Testis (tissue), 2 donors: Measurements from ENCODE around the gene POPDC2.

Experiments used
- POLR2A ChIP-seq: fragments of 450-650 bp; IDR thresholded peaks from one replicate; pipeline ENCODE4 v1.6.1; 2017; ENCODE audit warnings: antibody characterized with exemption, mild to moderate bottlenecking, moderate library complexity
- TF ChIP-seq, protein P1 (sequence below), 3 experiments: fragments of 450-650 bp in 2 of 3; fragments of 200-600 bp in 1 of 3; sonication (generic) in 1 of 3; IDR thresholded peaks; one replicate each; pipeline ENCODE4 v1.5.1; 2016 to 2019; ENCODE audit warnings: antibody characterized with exemption in 3 of 3, mild to moderate bottlenecking in 2 of 3, moderate library complexity in 1 of 3

DNA sequence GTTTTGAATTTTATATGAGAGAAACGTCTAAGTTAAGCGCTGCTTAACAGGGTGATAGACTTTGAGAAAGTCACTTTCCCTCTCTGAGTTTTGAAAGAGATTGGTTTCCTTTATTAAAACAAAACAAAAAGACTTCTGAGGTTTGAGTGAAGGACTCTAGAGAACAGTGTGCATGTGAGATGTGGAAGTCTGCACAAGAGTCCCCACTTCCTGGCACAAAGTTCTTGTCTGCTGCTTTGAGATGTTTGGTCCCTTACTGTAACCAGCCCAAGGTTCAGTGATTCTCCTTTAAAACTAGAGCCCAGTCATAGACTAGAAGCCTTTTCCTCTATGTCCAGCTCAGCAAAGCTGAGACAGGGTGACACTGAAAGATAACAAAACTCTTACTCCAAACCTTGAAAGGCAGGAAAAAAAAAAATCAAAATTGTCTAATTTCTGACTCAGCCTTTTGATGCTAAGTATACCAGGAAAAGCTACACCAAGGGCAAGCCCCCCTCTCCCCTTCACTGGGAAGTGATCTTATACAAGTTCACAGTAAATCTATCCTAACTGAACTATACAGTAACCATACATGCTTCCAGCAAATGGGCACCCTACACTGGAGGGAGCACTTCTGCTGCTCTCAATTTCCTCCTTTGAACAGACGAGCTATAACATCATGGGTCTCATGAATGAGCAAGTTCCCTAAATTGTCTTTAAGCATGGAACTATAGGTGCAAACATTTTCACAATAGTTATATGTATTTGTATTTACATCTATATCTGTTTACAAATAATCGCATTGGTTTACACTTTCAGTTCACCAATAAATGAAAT is 2.3 kb downstream of the POPDC2 start:
- TF ChIP-seq POLR2A: no peak
- TF ChIP-seq, protein P1, sequence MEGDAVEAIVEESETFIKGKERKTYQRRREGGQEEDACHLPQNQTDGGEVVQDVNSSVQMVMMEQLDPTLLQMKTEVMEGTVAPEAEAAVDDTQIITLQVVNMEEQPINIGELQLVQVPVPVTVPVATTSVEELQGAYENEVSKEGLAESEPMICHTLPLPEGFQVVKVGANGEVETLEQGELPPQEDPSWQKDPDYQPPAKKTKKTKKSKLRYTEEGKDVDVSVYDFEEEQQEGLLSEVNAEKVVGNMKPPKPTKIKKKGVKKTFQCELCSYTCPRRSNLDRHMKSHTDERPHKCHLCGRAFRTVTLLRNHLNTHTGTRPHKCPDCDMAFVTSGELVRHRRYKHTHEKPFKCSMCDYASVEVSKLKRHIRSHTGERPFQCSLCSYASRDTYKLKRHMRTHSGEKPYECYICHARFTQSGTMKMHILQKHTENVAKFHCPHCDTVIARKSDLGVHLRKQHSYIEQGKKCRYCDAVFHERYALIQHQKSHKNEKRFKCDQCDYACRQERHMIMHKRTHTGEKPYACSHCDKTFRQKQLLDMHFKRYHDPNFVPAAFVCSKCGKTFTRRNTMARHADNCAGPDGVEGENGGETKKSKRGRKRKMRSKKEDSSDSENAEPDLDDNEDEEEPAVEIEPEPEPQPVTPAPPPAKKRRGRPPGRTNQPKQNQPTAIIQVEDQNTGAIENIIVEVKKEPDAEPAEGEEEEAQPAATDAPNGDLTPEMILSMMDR (IDR thresholded peaks at IDR 0.05): no peak
